K562 (cell line): Measurements from ENCODE around the gene ZNF829. TPM values are rescaled to one million over a fixed set of nuclear protein-coding genes. Genes with fewer than 3 reads are reported as not detected.

ENCODE experiments used
- ATAC-seq: fragments of 200-7000 bp; cut with Tn5 transposase; 3 replicates; pipeline ENCODE4 v1.9.1; 2020; ENCODE audit warnings: moderate library complexity
- BruUV-seq: library from RNA; stranded (reverse); fragments of 400-500 nt; replicated peaks from 2 replicates; lab custom pipeline; 2021; lab: Mats Ljungman, UMichigan
- CTCF ChIA-PET: fragments of 300-600 bp; formaldehyde crosslinking; extraction: SDS; loops from one replicate; lab custom pipeline; 2021; ENCODE audit warnings: low intra/inter-chr PET ratio; lab: Yijun Ruan, JAX
- POLR2A ChIA-PET: fragments of 300-600, 350-650 bp; sonication (Branson Sonifier 250); formaldehyde crosslinking; extraction: SDS; loops from one replicate; lab custom pipeline; 2021; ENCODE audit warnings: antibody characterized with exemption, inconsistent platforms; lab: Yijun Ruan, JAX
- DNase-seq, 4 experiments: peaks; one replicate each; pipeline versions ENCODE4 v3.0.0 to v3.0.0-alpha.2; 2011 to 2018; ENCODE audit warnings: low spot score in 3 of 4, mixed read lengths in 3 of 4; ENCODE audit errors: extremely low read depth in 1 of 4
- FAIRE-seq: peaks from 2 replicates; lab custom pipeline; 2011; peaks lifted over from hg19 to GRCh38; lab: Jason Lieb, UNC
- H2AFZ ChIP-seq: 2 replicates; pipeline ENCODE4 v1.6.0; 2011; ENCODE audit warnings: low read depth, low read length, control low read depth, inconsistent platforms
- H3K27ac ChIP-seq: fragments of 200-600 bp; 3 replicates; pipeline ENCODE4 v1.8.0; 2011; ENCODE audit warnings: low read depth, mild to moderate bottlenecking, control low read depth, inconsistent platforms, low read length, moderate library complexity, mixed read lengths; ENCODE audit errors: extremely low read depth
- H3K27me3 ChIP-seq, 2 experiments: fragments of 300-600 bp in 1 of 2; 2 replicates in 1 of 2; 3 replicates in 1 of 2; pipeline versions ENCODE4 v1.6.0 to v1.8.0; 2011; ENCODE audit warnings: inconsistent platforms in 2 of 2, low read length in 2 of 2, mild to moderate bottlenecking in 1 of 2, mixed read lengths in 1 of 2, moderate library complexity in 1 of 2; ENCODE audit not compliant: control insufficient read depth in 2 of 2, insufficient read depth in 2 of 2
- H3K36me3 ChIP-seq: fragments of 300-600 bp; 3 replicates; pipeline ENCODE4 v1.8.0; 2011; ENCODE audit warnings: mild to moderate bottlenecking, low read length, inconsistent platforms; ENCODE audit not compliant: control insufficient read depth, insufficient read depth
- H3K4me1 ChIP-seq, 2 experiments: fragments of 200-600 bp in 1 of 2; replicated peaks in 1 of 2; 2 replicates in 1 of 2; 3 replicates in 1 of 2; pipeline versions ENCODE4 v1.5.1 to v1.8.0; 2011; ENCODE audit warnings: inconsistent platforms in 2 of 2, low read length in 2 of 2, mild to moderate bottlenecking in 1 of 2, mixed read lengths in 1 of 2, moderate library complexity in 1 of 2; ENCODE audit not compliant: control insufficient read depth in 2 of 2, insufficient read depth in 2 of 2
- H3K4me2 ChIP-seq: 2 replicates; pipeline ENCODE4 v1.6.1; 2011; ENCODE audit warnings: low read length, control low read depth, inconsistent platforms, mixed read lengths; ENCODE audit not compliant: insufficient read depth
- H3K4me3 ChIP-seq: fragments of 200-600 bp; sonication (generic), shearing (Covaris generic); 2 replicates; pipeline ENCODE4 v1.5.1; 2016; ENCODE audit warnings: control low read depth, inconsistent platforms
- H3K79me2 ChIP-seq: fragments of 200-600 bp; 3 replicates; pipeline ENCODE4 v1.8.0; 2011; ENCODE audit warnings: low read length, inconsistent platforms; ENCODE audit not compliant: control insufficient read depth, insufficient read depth
- H3K9ac ChIP-seq, 2 experiments: 2 replicates each; pipeline versions ENCODE4 v1.6.0 to v1.6.1; 2011; ENCODE audit warnings: low read depth in 2 of 2, low read length in 2 of 2, control low read depth in 1 of 2, inconsistent platforms in 1 of 2, mild to moderate bottlenecking in 1 of 2, mixed read lengths in 1 of 2; ENCODE audit not compliant: insufficient read depth in 1 of 2
- H3K9me1 ChIP-seq: one replicate; pipeline ENCODE4 v1.6.0; 2011; ENCODE audit warnings: inconsistent platforms, mild to moderate bottlenecking, low read length, moderate library complexity; ENCODE audit not compliant: control insufficient read depth, insufficient read depth
- H3K9me3 ChIP-seq: replicated peaks from 2 replicates; pipeline ENCODE4 v1.5.1; 2011; ENCODE audit warnings: low read depth, low read length, inconsistent platforms; ENCODE audit not compliant: control insufficient read depth, insufficient read depth
- H4K20me1 ChIP-seq: replicated peaks from 2 replicates; pipeline ENCODE4 v1.6.1; 2011; ENCODE audit warnings: low read length, inconsistent platforms, mixed read lengths; ENCODE audit not compliant: control insufficient read depth, insufficient read depth
- CBX8 ChIP-seq: fragments of 200-600 bp; sonication (generic); IDR thresholded peaks from 2 replicates; pipeline ENCODE4 v1.6.1; 2012; ENCODE audit warnings: borderline replicate concordance, mixed run types, low read depth, mild to moderate bottlenecking, moderate library complexity, mixed read lengths, low read length, control low read depth, inconsistent platforms; ENCODE audit not compliant: poor library complexity, severe bottlenecking; ENCODE audit errors: extremely low read depth
- FOXP1 ChIP-seq: sonication (generic); formaldehyde crosslinking; IDR thresholded peaks from 2 replicates; pipeline ENCODE4 v1.8.0; 2022; ENCODE audit warnings: mild to moderate bottlenecking, missing genetic modification reagents
- MTA3 ChIP-seq: fragments of 450-650 bp; formaldehyde crosslinking; IDR thresholded peaks from 2 replicates; pipeline ENCODE4 v1.6.1; 2017; ENCODE audit warnings: mild to moderate bottlenecking, borderline replicate concordance
- ZFP91 ChIP-seq: sonication (generic); formaldehyde crosslinking; IDR thresholded peaks from 2 replicates; pipeline ENCODE4 v1.8.0; 2022; ENCODE audit warnings: mild to moderate bottlenecking, missing genetic modification reagents
- ZNF12 ChIP-seq: sonication (generic); formaldehyde crosslinking; IDR thresholded peaks from 2 replicates; pipeline ENCODE4 v1.4.0; 2020; ENCODE audit warnings: mild to moderate bottlenecking, missing genetic modification reagents
- ZNF274 ChIP-seq: IDR thresholded peaks from 2 replicates; pipeline ENCODE4 v1.6.1; 2011; ENCODE audit warnings: low read depth, mild to moderate bottlenecking, low read length, moderate library complexity, borderline replicate concordance
- WGBS: fragments of 100-300 bp; shearing (Covaris generic); methylation state at CpG from one replicate; pipeline ENCODE4 v1.1.6; 2016; ENCODE audit warnings: low coverage, mixed read lengths; ENCODE audit not compliant: insufficient coverage; ENCODE audit errors: missing lambda C conversion rate; 5-methylcytosine and 5-hydroxymethylcytosine counted together
- in situ Hi-C: fragments of 300-500 bp; cut with MboI; formaldehyde crosslinking; loops from 4 replicates; pipeline ENCODE4 v1.15.0; 2018; ENCODE audit warnings: inconsistent platforms, mixed read lengths
- intact Hi-C: fragments of 100-400 bp; cut with micrococcal nuclease; formaldehyde crosslinking; loops from 2 replicates; pipeline ENCODE4 v1.14.2; 2022
- polyA plus RNA-seq, 8 experiments: library from polyadenylated mRNA; depleted of rRNA in 4 of 8; stranded (reverse) in 5 of 8; unstranded in 3 of 8; fragments of >200 nt; fragmentation: Nextera tagmentation in 2 of 8; fragmentation: Illumina TruSeq in 1 of 8; extraction: Ambion mirVana in 2 of 8; extraction: Trizol in 1 of 8; gene quantifications; 2 replicates each; pipeline versions ENCODE4 v1.2.1 to v1.2.3, GENCODE V29; 2011 to 2014; ENCODE audit warnings: inconsistent platforms in 1 of 8, missing spikeins in 1 of 8
- total RNA-seq, 7 experiments: library from RNA; depleted of rRNA in 6 of 7; stranded (reverse); fragments of >200 nt in 6 of 7; fragmentation: Illumina TruSeq in 2 of 7; extraction: Trizol in 2 of 7; gene quantifications; 2 replicates each; pipeline versions ENCODE4 v1.2.1 to v1.2.3, GENCODE V29; 2011 to 2021; ENCODE audit warnings: low replicate concordance in 1 of 7
- TF ChIP-seq, protein P1 (sequence below): fragments of 450-650 bp; conservative IDR thresholded peaks from 2 replicates; pipeline ENCODE4 v1.6.1; 2016; ENCODE audit warnings: missing genetic modification characterization, low read depth, mild to moderate bottlenecking, missing compliant biosample characterization, moderate library complexity

The ZNF829 gene
- total and polyA plus RNA-seq, 9 of the 15 experiments (the other 6 are each of a cell fraction or from before 2014, with no cell fraction given): 0.02 to 0.14 (median 0.06) TPM; not detected in 1

DNA sequence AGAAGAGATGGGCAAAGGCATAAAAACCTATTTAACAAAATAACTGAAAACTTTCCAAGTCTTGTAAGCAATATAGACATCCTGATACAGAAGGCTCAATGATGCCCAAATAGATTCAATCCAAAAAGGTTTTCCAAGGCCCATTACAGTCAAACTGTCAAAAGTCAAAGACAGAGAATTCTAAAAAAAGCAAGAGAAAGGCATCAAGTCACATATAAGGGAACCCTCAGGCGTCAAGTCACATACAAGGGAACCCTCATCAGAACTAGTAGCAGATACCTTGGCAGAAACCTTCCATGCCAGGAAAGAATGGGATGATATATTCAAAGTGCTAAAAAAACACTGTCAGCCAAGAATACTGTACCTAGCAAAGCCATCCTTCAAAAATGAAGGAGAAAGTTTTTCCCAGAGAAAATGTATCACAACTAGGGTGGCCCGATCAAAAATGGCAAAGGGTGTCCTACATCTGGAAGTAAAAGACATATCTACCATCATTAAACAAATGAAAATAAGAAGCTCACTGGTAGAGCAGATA, 21.2 kb downstream of the ZNF829 start (continued):
- no peak for TF ChIP-seq CBX8
- no peak for TF ChIP-seq ZFP91 (CRISPR knock-in tag)
- no peak for TF ChIP-seq MTA3
- TF ChIP-seq, protein P1, sequence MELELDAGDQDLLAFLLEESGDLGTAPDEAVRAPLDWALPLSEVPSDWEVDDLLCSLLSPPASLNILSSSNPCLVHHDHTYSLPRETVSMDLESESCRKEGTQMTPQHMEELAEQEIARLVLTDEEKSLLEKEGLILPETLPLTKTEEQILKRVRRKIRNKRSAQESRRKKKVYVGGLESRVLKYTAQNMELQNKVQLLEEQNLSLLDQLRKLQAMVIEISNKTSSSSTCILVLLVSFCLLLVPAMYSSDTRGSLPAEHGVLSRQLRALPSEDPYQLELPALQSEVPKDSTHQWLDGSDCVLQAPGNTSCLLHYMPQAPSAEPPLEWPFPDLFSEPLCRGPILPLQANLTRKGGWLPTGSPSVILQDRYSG (tag): no peak
- TF ChIP-seq ZNF12 (CRISPR knock-in tag): no peak
- TF ChIP-seq, all 486 proteins: peak for 0

- no peak for ATAC-seq
- no peak for TF ChIP-seq FOXP1 (CRISPR knock-in tag)
- peak; percentile 80 for TF ChIP-seq ZNF274
- TF ChIP-seq, all 486 proteins: peak for 1
- no peak overlapping the region for H3K4me2 ChIP-seq
- DNase-seq (no peak), FAIRE-seq (no peak)
- H2AFZ ChIP-seq: no peak overlapping the region
- no peak overlapping the region for H3K27ac ChIP-seq
- no peak overlapping the region for H3K9ac ChIP-seq
- no peaks in the 10 kb centered on the region for H3K4me1 ChIP-seq
- WGBS: 0% methylated on average over 3 of the region's 3 CpGs
- H3K27me3 ChIP-seq: no peaks in the 10 kb centered on the region
- no TSS peak for BruUV-seq
- no peak overlapping the region for H3K4me3 ChIP-seq
- CTCF ChIA-PET: no interaction called here
- no peaks in the 10 kb centered on the region for H3K36me3 ChIP-seq
- intact Hi-C loops: no loop called here
- no peaks in the 10 kb centered on the region for H3K79me2 ChIP-seq
- in situ Hi-C loops: no loop called here
- H3K9me3 ChIP-seq: peaks cover 2% of the 10 kb centered on the region; the same call in 1 of the 2 replicates
- H3K9me1 ChIP-seq: no peaks in the 10 kb centered on the region
- no peaks in the 10 kb centered on the region for H4K20me1 ChIP-seq
- POLR2A ChIA-PET: no interaction called here
Measured at GRCh38 chr19:36891768-36892357, 24.2 kb downstream of the ZNF829 start.
